Caco-2 (cell line): Measurements from ENCODE around the gene ANKMY1. TPM values are rescaled to one million over a fixed set of nuclear protein-coding genes. Genes with fewer than 3 reads are reported as not detected.
"Not testable (repeated sequence)": the region's sequence is repeated elsewhere in the genome, so short reads cannot be mapped to it uniquely, and the experiment has no call there.

ENCODE experiments used
- BruUV-seq: library from RNA; stranded (reverse); fragments of 400-500 nt; replicated peaks from 2 replicates; lab custom pipeline; 2021; lab: Mats Ljungman, UMichigan
- CTCF ChIA-PET: fragments of 300-600 bp; sonication (Branson Sonifier 250); formaldehyde crosslinking; loops from one replicate; lab custom pipeline; 2022; ENCODE audit warnings: antibody characterized with exemption; lab: Charles Lee
- POLR2A ChIA-PET: fragments of 300-600 bp; sonication (Branson Sonifier 250); formaldehyde crosslinking; loops from one replicate; lab custom pipeline; 2022; ENCODE audit warnings: antibody characterized with exemption; lab: Charles Lee
- DNase-seq, 2 experiments: peaks; one replicate each; pipeline versions ENCODE4 v3.0.0 to v3.0.0-alpha.2; 2020 to 2022
- H3K27me3 ChIP-seq: replicated peaks from 2 replicates; pipeline ENCODE4 v1.6.0; 2011; ENCODE audit warnings: low read length; ENCODE audit not compliant: control insufficient read depth, insufficient read depth
- H3K36me3 ChIP-seq: 2 replicates; pipeline ENCODE4 v1.5.1; 2011; ENCODE audit warnings: low read length; ENCODE audit not compliant: control insufficient read depth, insufficient read depth
- H3K4me1 ChIP-seq: fragments of 250-450 bp; sonication (Bioruptor Pico); 2 replicates; pipeline ENCODE4 v1.5.1; 2020; ENCODE audit warnings: mild to moderate bottlenecking
- H3K4me3 ChIP-seq: 2 replicates; pipeline ENCODE4 v1.5.1; 2011; ENCODE audit warnings: low read depth, mild to moderate bottlenecking, control low read depth, low read length
- H3K9me3 ChIP-seq: fragments of 250-450 bp; sonication (Bioruptor Pico); 2 replicates; pipeline ENCODE4 v1.5.1; 2020; ENCODE audit warnings: mild to moderate bottlenecking, moderate library complexity
- H3K27ac Mint-ChIP-seq: one replicate; pipeline ENCODE4 v1.8.0; 2022; ENCODE audit warnings: mixed read lengths; ENCODE audit not compliant: unreplicated experiment
- H3K27me3 Mint-ChIP-seq: one replicate; pipeline ENCODE4 v1.8.0; 2022; ENCODE audit warnings: mixed read lengths; ENCODE audit not compliant: insufficient read depth, unreplicated experiment
- H3K36me3 Mint-ChIP-seq: one replicate; pipeline ENCODE4 v1.8.0; 2022; ENCODE audit warnings: mild to moderate bottlenecking, mixed read lengths; ENCODE audit not compliant: insufficient read depth, unreplicated experiment
- H3K4me1 Mint-ChIP-seq: one replicate; pipeline ENCODE4 v1.8.0; 2022; ENCODE audit warnings: low read depth, mixed read lengths; ENCODE audit not compliant: unreplicated experiment
- H3K4me3 Mint-ChIP-seq: one replicate; pipeline ENCODE4 v1.8.0; 2022; ENCODE audit warnings: mild to moderate bottlenecking, moderate library complexity, mixed read lengths; ENCODE audit not compliant: unreplicated experiment
- H3K9me3 Mint-ChIP-seq: one replicate; pipeline ENCODE4 v1.8.0; 2022; ENCODE audit warnings: mixed read lengths; ENCODE audit not compliant: unreplicated experiment
- CTCF ChIP-seq, 2 experiments: fragments of 200-600 bp in 1 of 2; IDR thresholded peaks; 1 replicate in 1 of 2; 2 replicates in 1 of 2; pipeline versions ENCODE4 v1.5.1 to v1.8.0; 2011 to 2022; ENCODE audit warnings: antibody characterized with exemption in 1 of 2, control low read depth in 1 of 2, inconsistent platforms in 1 of 2, low read depth in 1 of 2, low read length in 1 of 2, mild to moderate bottlenecking in 1 of 2, moderate library complexity in 1 of 2; ENCODE audit not compliant: insufficient read depth in 1 of 2, severe bottlenecking in 1 of 2, unreplicated experiment in 1 of 2
- intact Hi-C: fragments of 100-400 bp; cut with micrococcal nuclease; formaldehyde crosslinking; loops from one replicate; pipeline ENCODE4 v1.10.0; 2022; ENCODE audit not compliant: unreplicated experiment
- total RNA-seq: library from RNA; stranded (reverse); gene quantifications from 2 replicates; pipeline ENCODE4 v1.2.3, GENCODE V29; 2022

The ANKMY1 gene
- total RNA-seq, 1 experiment from 2014 or later: 12.2 TPM

- CTCF ChIA-PET: no interaction called here
- no peak overlapping the region for H3K27ac Mint-ChIP-seq
- intact Hi-C loops: no loop called here
- H3K9me3 Mint-ChIP-seq: peaks cover 17% of the 10 kb centered on the region
- DNase-seq: no peak
- POLR2A ChIA-PET: no interaction called here
- no peak overlapping the region for H3K4me3 Mint-ChIP-seq
- H3K9me3 ChIP-seq: 0 out of 2 replicates have a peak, but pooled peaks cover 3% of the 10 kb centered on the region
- H3K27me3 ChIP-seq: no peaks in the 10 kb centered on the region
- no peaks in the 10 kb centered on the region for H3K4me1 ChIP-seq
- no peaks in the 10 kb centered on the region for H3K4me1 Mint-ChIP-seq
- no peaks in the 10 kb centered on the region for H3K27me3 Mint-ChIP-seq
- H3K36me3 Mint-ChIP-seq: peaks cover 21% of the 10 kb centered on the region
- peaks cover 3% of the 10 kb centered on the region for H3K36me3 ChIP-seq
- H3K4me3 ChIP-seq: no peak overlapping the region
- BruUV-seq: no TSS peak
- TF ChIP-seq CTCF (IDR thresholded peaks at IDR 0.05; ENCODE audit: insufficient read depth in 1 of 2, low read depth in 1 of 2, low read length in 1 of 2, severe bottlenecking in 1 of 2, unreplicated experiment in 1 of 2): no peak
Observed at GRCh38 chr2:240522406-240522805, 35.4 kb downstream of the ANKMY1 start.

GRCh38 chr2:240521885-240522284 is 35.9 kb downstream of the ANKMY1 start:
- POLR2A ChIA-PET, CTCF ChIA-PET, BruUV-seq, H3K27ac Mint-ChIP-seq, H3K4me1 ChIP-seq, H3K27me3 Mint-ChIP-seq, H3K36me3 ChIP-seq, H3K4me1 Mint-ChIP-seq, H3K4me3 ChIP-seq, DNase-seq, intact Hi-C loops, H3K9me3 ChIP-seq, H3K27me3 ChIP-seq, H3K4me3 Mint-ChIP-seq: not testable (repeated sequence)
- peaks cover 12% of the 10 kb centered on the region for H3K9me3 Mint-ChIP-seq
- peaks cover 21% of the 10 kb centered on the region for H3K36me3 Mint-ChIP-seq

GRCh38 chr2:240520974-240521350 is 36.8 kb downstream of the ANKMY1 start:
- no TSS peak for BruUV-seq
- Histone ChIP-seq H3K9me3 (0 out of 2 replicates have a peak, but pooled peaks cover 3% of the 10 kb centered on the region), H3K4me3 (no peak overlapping the region), H3K4me1 (no peaks in the 10 kb centered on the region), H3K36me3 (peaks cover 3% of the 10 kb centered on the region), H3K27me3 (no peaks in the 10 kb centered on the region)
- no peaks in the 10 kb centered on the region for H3K4me1 Mint-ChIP-seq
- H3K27me3 Mint-ChIP-seq: no peaks in the 10 kb centered on the region
- H3K9me3 Mint-ChIP-seq: peaks cover 9% of the 10 kb centered on the region
- H3K36me3 Mint-ChIP-seq: peaks cover 21% of the 10 kb centered on the region
- intact Hi-C loops: no loop called here
- DNase-seq: no peak
- POLR2A ChIA-PET: no interaction called here
- CTCF ChIA-PET: interaction anchor here (0.6 kb wide), 1 partner anchor 45 kb away, joined by 6 read pairs; no protein-coding TSS in a partner anchor
- TF ChIP-seq CTCF (IDR thresholded peaks at IDR 0.05; ENCODE audit: insufficient read depth in 1 of 2, low read depth in 1 of 2, low read length in 1 of 2, severe bottlenecking in 1 of 2, unreplicated experiment in 1 of 2): no peak
- H3K4me3 Mint-ChIP-seq: no peak overlapping the region
- no peak overlapping the region for H3K27ac Mint-ChIP-seq
